ENCODE results near the gene BTBD17.
A peak's percentile ranks its signal among the peaks of the same experiment; 100 is the strongest.

BTBD17 gene

GRCh38 chr17:74387365-74388218, 25.9 kb upstream of the BTBD17 start:
- peak; percentile 36 for DNase-seq (ENCODE audit: low spot score)

GRCh38 chr17:74386386-74386785, 24.7 kb upstream of the BTBD17 start:
- no peak for DNase-seq (ENCODE audit: low spot score)

GRCh38 chr17:74385201-74385600, 23.5 kb upstream of the BTBD17 start:
- no peak for DNase-seq (ENCODE audit: low spot score)

GRCh38 chr17:74383141-74383540, 21.5 kb upstream of the BTBD17 start:
- DNase-seq (ENCODE audit: low spot score) = no peak

- no peak for DNase-seq (ENCODE audit: low spot score)
These were observed 19.5 kb upstream of the BTBD17 start for GRCh38 chr17:74380959-74381808.

- peak; percentile 30 for DNase-seq (ENCODE audit: low spot score)
These were observed 18.7 kb upstream of the BTBD17 start for GRCh38 chr17:74380086-74380958.

GRCh38 chr17:74379495-74380085, 17.9 kb upstream of the BTBD17 start:
- peak; percentile 74 for DNase-seq (ENCODE audit: low spot score)

GRCh38 chr17:74374858-74375257, 13.2 kb upstream of the BTBD17 start:
- no peak for DNase-seq (ENCODE audit: low spot score)

GRCh38 chr17:74373838-74374606, 12.4 kb upstream of the BTBD17 start:
- peak; percentile 20 for DNase-seq (ENCODE audit: low spot score)

- no peak for DNase-seq (ENCODE audit: low spot score)
These were observed 10.8 kb upstream of the BTBD17 start for GRCh38 chr17:74372426-74372825.

- DNase-seq (ENCODE audit: low spot score) = no peak
These were observed 10.0 kb upstream of the BTBD17 start for GRCh38 chr17:74371653-74372147.

- no peak for DNase-seq (ENCODE audit: low spot score)
These were observed 8.2 kb upstream of the BTBD17 start for GRCh38 chr17:74369665-74370490.

- no peak for DNase-seq (ENCODE audit: low spot score)
These were observed 7.6 kb upstream of the BTBD17 start for GRCh38 chr17:74369221-74369620.

GRCh38 chr17:74368341-74369081, 6.8 kb upstream of the BTBD17 start:
- peak; percentile 48 for DNase-seq (ENCODE audit: low spot score)

- no peak for DNase-seq (ENCODE audit: low spot score)
These were observed 5.5 kb upstream of the BTBD17 start, which contains the start of gene GPR142 for GRCh38 chr17:74367206-74367605. GPR142 (plus strand) TSS chr17:74367506; CDS start chr17:74369541, 2,035 bp downstream.

- DNase-seq (ENCODE audit: low spot score) = no peak
These were observed 1.3 kb upstream of the BTBD17 start for GRCh38 chr17:74362810-74363498.

GRCh38 chr17:74362069-74362405, 369 bp upstream of the BTBD17 start:
- DNase-seq (ENCODE audit: low spot score) = no peak

- DNase-seq (ENCODE audit: low spot score) = no peak
These were observed 804 bp downstream of the BTBD17 start for GRCh38 chr17:74360899-74361229.

- no peak for DNase-seq (ENCODE audit: low spot score)
These were observed 1.8 kb downstream of the BTBD17 start for GRCh38 chr17:74359916-74360315.
